Measurements from ENCODE around the gene LEPR. TPM values are rescaled to one million over a fixed set of nuclear protein-coding genes. Genes with fewer than 3 reads are reported as not detected.

Gene LEPR
- total RNA-seq, 1 donor from 2014 or later: 8.9 TPM

DNA sequence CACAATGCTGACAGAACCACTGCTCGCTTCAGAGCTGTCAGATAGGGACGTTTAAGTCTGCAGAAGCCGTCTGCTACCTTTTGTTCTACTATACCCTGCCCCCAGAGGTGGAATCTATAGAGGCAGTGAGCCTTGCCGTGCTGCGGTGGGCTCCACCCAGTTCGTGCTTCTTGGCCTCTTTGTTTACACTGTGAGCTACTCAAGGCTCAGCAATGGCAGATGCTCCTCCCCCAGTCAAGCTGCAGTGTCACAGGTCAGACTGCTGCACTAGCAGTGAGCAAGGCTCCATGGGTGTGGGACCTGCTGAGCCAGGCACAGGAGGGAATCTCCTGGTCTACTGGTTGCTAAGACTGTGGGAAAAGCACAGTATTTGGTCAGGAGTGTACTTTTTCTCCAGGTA lies 47.1 kb downstream of the LEPR start:
- H3K9me3 Mint-ChIP-seq (ENCODE audit: unreplicated experiment): peaks cover 6% of the 10 kb centered on the region
- Histone ChIP-seq H3K79me2 (ENCODE audit: insufficient read depth, low read length) (no peaks in the 10 kb centered on the region), H3K4me2 (ENCODE audit: low read length) (peak overlapping the region; percentile 36), H3K36me3 (ENCODE audit: insufficient read depth, low read length) (no peaks in the 10 kb centered on the region), H3K4me1 (ENCODE audit: insufficient read depth, low read length) (peaks cover 12% of the 10 kb centered on the region), H3K27ac (ENCODE audit: low read depth, low read length) (no peak overlapping the region), H3K9me3 (ENCODE audit: insufficient read depth, low read depth, low read length) (no peaks in the 10 kb centered on the region), H4K20me1 (ENCODE audit: insufficient read depth, low read length) (no peaks in the 10 kb centered on the region), H2AFZ (ENCODE audit: low read depth, low read length) (no peak overlapping the region), H3K4me3 (ENCODE audit: insufficient read depth, low read depth, low read length) (no peak overlapping the region), H3K9ac (ENCODE audit: low read length) (no peak overlapping the region), H3K27me3 (ENCODE audit: insufficient read depth, low read length) (no peaks in the 10 kb centered on the region)
- peaks cover 1% of the 10 kb centered on the region for H3K4me1 Mint-ChIP-seq (ENCODE audit: low read depth, unreplicated experiment)
- FAIRE-seq (no peak), DNase-seq (ENCODE audit: low read depth) (peak; percentile 16)
- peaks cover under 1% of the 10 kb centered on the region for H3K36me3 Mint-ChIP-seq (ENCODE audit: low read depth, unreplicated experiment)
- TF ChIP-seq, protein P1, sequence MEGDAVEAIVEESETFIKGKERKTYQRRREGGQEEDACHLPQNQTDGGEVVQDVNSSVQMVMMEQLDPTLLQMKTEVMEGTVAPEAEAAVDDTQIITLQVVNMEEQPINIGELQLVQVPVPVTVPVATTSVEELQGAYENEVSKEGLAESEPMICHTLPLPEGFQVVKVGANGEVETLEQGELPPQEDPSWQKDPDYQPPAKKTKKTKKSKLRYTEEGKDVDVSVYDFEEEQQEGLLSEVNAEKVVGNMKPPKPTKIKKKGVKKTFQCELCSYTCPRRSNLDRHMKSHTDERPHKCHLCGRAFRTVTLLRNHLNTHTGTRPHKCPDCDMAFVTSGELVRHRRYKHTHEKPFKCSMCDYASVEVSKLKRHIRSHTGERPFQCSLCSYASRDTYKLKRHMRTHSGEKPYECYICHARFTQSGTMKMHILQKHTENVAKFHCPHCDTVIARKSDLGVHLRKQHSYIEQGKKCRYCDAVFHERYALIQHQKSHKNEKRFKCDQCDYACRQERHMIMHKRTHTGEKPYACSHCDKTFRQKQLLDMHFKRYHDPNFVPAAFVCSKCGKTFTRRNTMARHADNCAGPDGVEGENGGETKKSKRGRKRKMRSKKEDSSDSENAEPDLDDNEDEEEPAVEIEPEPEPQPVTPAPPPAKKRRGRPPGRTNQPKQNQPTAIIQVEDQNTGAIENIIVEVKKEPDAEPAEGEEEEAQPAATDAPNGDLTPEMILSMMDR (IDR thresholded peaks at IDR 0.05; ENCODE audit: insufficient read depth, low read depth, low read length): no peak
- no peak for TF ChIP-seq EZH2 (IDR thresholded peaks at IDR 0.05; ENCODE audit: insufficient read depth, low read length)
- H3K4me3 Mint-ChIP-seq (ENCODE audit: unreplicated experiment): no peak overlapping the region
- no peaks in the 10 kb centered on the region for H3K27me3 Mint-ChIP-seq (ENCODE audit: low read depth, unreplicated experiment)
- peak overlapping the region; percentile 22 for H3K27ac Mint-ChIP-seq (ENCODE audit: unreplicated experiment)

DNA sequence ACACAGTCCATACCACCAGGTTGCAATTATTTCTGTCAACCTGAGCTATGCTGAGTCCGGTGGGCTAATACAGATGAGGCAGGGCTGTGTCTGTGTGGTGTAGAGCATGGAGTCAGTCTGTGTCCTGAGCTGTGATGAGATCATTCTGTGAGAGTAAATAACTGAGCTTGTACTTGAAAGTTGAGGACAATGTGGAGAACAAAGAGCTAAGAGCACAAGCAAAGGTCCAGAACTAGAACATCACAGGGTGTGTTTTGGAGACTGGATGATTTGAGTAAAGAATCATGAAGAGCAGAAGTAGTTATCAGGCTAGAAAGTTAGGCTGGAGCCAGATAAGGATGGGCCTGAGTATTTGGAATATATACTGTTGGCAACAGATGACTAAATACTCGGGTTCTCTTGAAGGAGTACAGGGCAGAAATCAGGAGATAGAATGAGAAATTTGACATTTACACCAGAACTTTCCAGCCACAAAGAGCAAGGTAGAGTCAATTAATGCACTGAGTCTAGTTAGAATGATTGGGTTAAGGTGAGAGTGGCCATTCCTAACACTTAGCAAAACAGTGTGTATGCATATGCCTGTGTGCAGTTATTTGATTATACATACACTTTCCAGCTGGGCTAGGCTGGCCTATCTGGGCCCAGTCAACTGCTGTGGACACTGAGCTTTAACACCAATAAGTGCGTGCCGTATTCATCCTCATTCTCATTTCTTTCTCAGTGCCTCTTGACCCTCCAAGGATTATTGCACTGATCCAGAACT lies 48.8 kb downstream of the LEPR start:
- H3K27me3 Mint-ChIP-seq (ENCODE audit: low read depth, unreplicated experiment): no peaks in the 10 kb centered on the region
- H3K4me2 ChIP-seq (ENCODE audit: low read length): peak overlapping the region; percentile 45
- H3K4me1 Mint-ChIP-seq (ENCODE audit: low read depth, unreplicated experiment): peaks cover 1% of the 10 kb centered on the region
- DNase-seq (ENCODE audit: low read depth): peak; percentile 9
- peaks cover 12% of the 10 kb centered on the region for H3K4me1 ChIP-seq (ENCODE audit: insufficient read depth, low read length)
- no peak overlapping the region for H3K9ac ChIP-seq (ENCODE audit: low read length)
- no peak overlapping the region for H3K4me3 Mint-ChIP-seq (ENCODE audit: unreplicated experiment)
- H4K20me1 ChIP-seq (ENCODE audit: insufficient read depth, low read length): no peaks in the 10 kb centered on the region
- FAIRE-seq: no peak
- H3K79me2 ChIP-seq (ENCODE audit: insufficient read depth, low read length): no peaks in the 10 kb centered on the region
- no peak overlapping the region for H3K4me3 ChIP-seq (ENCODE audit: insufficient read depth, low read depth, low read length)
- H3K27ac ChIP-seq (ENCODE audit: low read depth, low read length): no peak overlapping the region
- no peaks in the 10 kb centered on the region for H3K9me3 ChIP-seq (ENCODE audit: insufficient read depth, low read depth, low read length)
- no peaks in the 10 kb centered on the region for H3K36me3 Mint-ChIP-seq (ENCODE audit: low read depth, unreplicated experiment)
- no peak overlapping the region for H3K27ac Mint-ChIP-seq (ENCODE audit: unreplicated experiment)
- peaks cover 3% of the 10 kb centered on the region for H3K9me3 Mint-ChIP-seq (ENCODE audit: unreplicated experiment)
- no peak overlapping the region for H2AFZ ChIP-seq (ENCODE audit: low read depth, low read length)
- TF ChIP-seq EZH2 (IDR thresholded peaks at IDR 0.05; ENCODE audit: insufficient read depth, low read length): no peak
- TF ChIP-seq, protein P1 (IDR thresholded peaks at IDR 0.05; ENCODE audit: insufficient read depth, low read depth, low read length): no peak
- H3K36me3 ChIP-seq (ENCODE audit: insufficient read depth, low read length): no peaks in the 10 kb centered on the region
- no peaks in the 10 kb centered on the region for H3K27me3 ChIP-seq (ENCODE audit: insufficient read depth, low read length)

DNA sequence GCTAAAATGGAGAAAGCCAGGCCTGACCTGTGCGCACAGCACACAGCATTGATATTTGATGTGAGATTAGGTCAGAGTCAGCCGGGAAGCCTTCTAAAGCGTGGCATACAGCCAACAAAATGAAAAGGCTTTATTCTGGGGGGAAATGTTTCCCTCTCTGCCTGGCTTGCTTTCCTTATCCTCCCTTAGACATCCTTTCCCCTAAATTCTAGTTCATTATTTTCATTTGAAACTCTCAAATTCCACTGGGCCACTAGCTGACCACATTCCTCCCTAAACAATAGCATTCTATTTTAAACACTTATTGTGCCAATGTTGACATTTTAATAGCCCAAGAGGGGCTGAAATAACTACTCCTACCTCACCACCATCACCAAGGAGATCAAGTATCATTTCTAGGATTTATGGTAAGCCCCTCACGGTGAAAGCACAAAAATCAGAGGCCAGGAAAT lies 49.4 kb downstream of the LEPR start:
- no peaks in the 10 kb centered on the region for H4K20me1 ChIP-seq (ENCODE audit: insufficient read depth, low read length)
- H3K9me3 ChIP-seq (ENCODE audit: insufficient read depth, low read depth, low read length): no peaks in the 10 kb centered on the region
- Mint-ChIP-seq H3K27ac (ENCODE audit: unreplicated experiment) (no peak overlapping the region), H3K4me3 (ENCODE audit: unreplicated experiment) (no peak overlapping the region), H3K9me3 (ENCODE audit: unreplicated experiment) (peaks cover 3% of the 10 kb centered on the region), H3K36me3 (ENCODE audit: low read depth, unreplicated experiment) (no peaks in the 10 kb centered on the region), H3K27me3 (ENCODE audit: low read depth, unreplicated experiment) (no peaks in the 10 kb centered on the region), H3K4me1 (ENCODE audit: low read depth, unreplicated experiment) (peaks cover 1% of the 10 kb centered on the region)
- no peaks in the 10 kb centered on the region for H3K27me3 ChIP-seq (ENCODE audit: insufficient read depth, low read length)
- no peak overlapping the region for H2AFZ ChIP-seq (ENCODE audit: low read depth, low read length)
- H3K4me2 ChIP-seq (ENCODE audit: low read length): peak overlapping the region; percentile 45
- H3K9ac ChIP-seq (ENCODE audit: low read length): no peak overlapping the region
- no peak for FAIRE-seq
- no peaks in the 10 kb centered on the region for H3K36me3 ChIP-seq (ENCODE audit: insufficient read depth, low read length)
- TF ChIP-seq, protein P1 (IDR thresholded peaks at IDR 0.05; ENCODE audit: insufficient read depth, low read depth, low read length): no peak
- TF ChIP-seq EZH2 (IDR thresholded peaks at IDR 0.05; ENCODE audit: insufficient read depth, low read length): no peak
- H3K4me3 ChIP-seq (ENCODE audit: insufficient read depth, low read depth, low read length): no peak overlapping the region
- peak; percentile 65 for DNase-seq (ENCODE audit: low read depth)
- H3K79me2 ChIP-seq (ENCODE audit: insufficient read depth, low read length): no peaks in the 10 kb centered on the region
- no peak overlapping the region for H3K27ac ChIP-seq (ENCODE audit: low read depth, low read length)
- H3K4me1 ChIP-seq (ENCODE audit: insufficient read depth, low read length): peaks cover 12% of the 10 kb centered on the region

Data from astrocyte (in vitro differentiated cells and primary cell).